ENCODE results near the gene TELO2. TPM values are rescaled to one million over a fixed set of nuclear protein-coding genes. Genes with fewer than 3 reads are reported as not detected.
A peak's percentile ranks its signal among the peaks of the same experiment; 100 is the strongest.

Gene TELO2
- total and polyA plus RNA-seq, 2 donors (not counting 3 experiments of a cell fraction or from before 2014, with no cell fraction given): 30.7 to 61.6 TPM

DNA sequence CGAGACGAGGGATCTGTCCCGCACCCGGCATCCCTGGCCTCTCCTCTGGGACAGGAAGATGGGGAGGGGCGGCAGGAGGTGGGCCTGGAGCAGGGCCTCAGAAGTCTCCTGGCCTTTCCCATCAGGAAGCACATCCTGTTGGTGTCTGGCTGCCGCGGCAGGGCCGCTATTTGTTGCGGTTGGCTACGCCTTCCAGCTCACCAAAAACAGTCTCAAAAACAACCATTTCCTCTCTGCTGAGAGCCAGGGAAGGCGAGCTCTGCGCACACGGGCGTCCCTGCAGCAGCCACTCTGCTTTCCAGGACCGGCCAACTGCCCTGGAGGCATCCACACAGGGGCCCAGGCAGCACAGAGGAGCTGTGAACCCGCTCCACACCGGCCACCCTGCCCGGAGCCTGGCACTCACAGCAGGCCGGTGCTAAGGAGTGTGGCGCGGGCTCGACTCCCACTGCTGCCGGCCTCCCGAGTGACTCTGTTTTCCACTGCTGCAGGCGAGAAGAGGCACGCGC lies 40.3 kb downstream of the TELO2 start, which contains the start of gene TMEM204:
TSS of gene TMEM204 (plus strand) at position 224 of the 509 bp plus-strand sequence. CDS start 610 bp downstream, outside the sequence.
- Histone ChIP-seq H3K79me2 (ENCODE audit: control insufficient read depth, insufficient read depth, low read length) (peaks cover 46% of the 10 kb centered on the region), H3K27ac (ENCODE audit: insufficient read depth, low read depth, low read length) (peak within 1 kb of the TSS; percentile 67), H3K4me2 (ENCODE audit: insufficient read depth, low read length) (peak within 1 kb of the TSS; percentile 82), H3K9me1 (replicated peaks; ENCODE audit: control insufficient read depth, extremely low read depth, insufficient read depth, low read length) (no peaks in the 10 kb centered on the region), H4K20me1 (replicated peaks; ENCODE audit: control insufficient read depth, extremely low read depth, insufficient read depth, low read length) (no peaks in the 10 kb centered on the region), H3K4me1 (ENCODE audit: control insufficient read depth, extremely low read depth, insufficient read depth, low read length) (peaks cover 37% of the 10 kb centered on the region), H3K36me3 (ENCODE audit: control insufficient read depth in 2 of 2, extremely low read depth in 1 of 2, insufficient read depth in 2 of 2, low read length in 2 of 2) (peaks cover 4 to 19% of the 10 kb centered on the region in 2 experiments), H2AFZ (ENCODE audit: low read depth, low read length) (peak within 1 kb of the TSS; percentile 16), H3K27me3 (ENCODE audit: control insufficient read depth in 2 of 2, insufficient read depth in 2 of 2, low read length in 2 of 2) (no peaks in the 10 kb centered on the region), H3K9ac (replicated peaks; ENCODE audit: extremely low read depth, insufficient read depth, low read length) (peak within 1 kb of the TSS; percentile 73), H3K9me3 (replicated peaks; ENCODE audit: control insufficient read depth, insufficient read depth, low read length) (no peaks in the 10 kb centered on the region), H3K4me3 (replicated peaks in 1 of 3; ENCODE audit: insufficient read depth in 1 of 3, low read depth in 1 of 3, low read length in 3 of 3) (peak within 1 kb of the TSS; percentile 39 to 72 (median 56))
- ChIA-PET CTCF (interaction anchor here (1.1 to 2.5 kb wide), 3 partner anchors 10 to 39 kb away, joined by 7 to 16 read pairs (median 8); no protein-coding TSS in a partner anchor), POLR2A (no interaction called here)
- DNase-seq (ENCODE audit: low read depth, low spot score) (peak; percentile 83), FAIRE-seq (peak; percentile 96)
- intact Hi-C loops (cut with micrococcal nuclease): loop anchor here (1.0 kb wide), 3 partner anchors 10 to 39 kb away; no protein-coding TSS in a partner anchor
- BruUV-seq (replicated peaks): TSS peak; percentile 21
- TF ChIP-seq JUN (IDR thresholded peaks at IDR 0.05; ENCODE audit: borderline replicate concordance, insufficient read depth, insufficient read length, low read depth) (no peak), POLR2A (IDR thresholded peaks at IDR 0.05; ENCODE audit: low read depth, low read length) (peak; percentile 77), EZH2 (IDR thresholded peaks at IDR 0.05; ENCODE audit: borderline replicate concordance, low read depth, low read length, severe bottlenecking) (no peak), GATA2 (IDR thresholded peaks at IDR 0.05; ENCODE audit: insufficient read depth, insufficient read length, low read depth, low read length) (no peak), MYC (IDR thresholded peaks at IDR 0.05; ENCODE audit: low read depth, low read length) (no peak), POLR2AphosphoS5 (IDR thresholded peaks at IDR 0.05; ENCODE audit: insufficient read depth, low read depth, low read length) (peak; percentile 82)
- dilution Hi-C loops (cut with MboI; ENCODE audit: extremely low pct_ligation_motif_present, low sequenced_read_pairs): no loop called here

Data from endothelial cell of umbilical vein (primary cell).